ENCODE measurements around the gene OBI1.

DNA sequence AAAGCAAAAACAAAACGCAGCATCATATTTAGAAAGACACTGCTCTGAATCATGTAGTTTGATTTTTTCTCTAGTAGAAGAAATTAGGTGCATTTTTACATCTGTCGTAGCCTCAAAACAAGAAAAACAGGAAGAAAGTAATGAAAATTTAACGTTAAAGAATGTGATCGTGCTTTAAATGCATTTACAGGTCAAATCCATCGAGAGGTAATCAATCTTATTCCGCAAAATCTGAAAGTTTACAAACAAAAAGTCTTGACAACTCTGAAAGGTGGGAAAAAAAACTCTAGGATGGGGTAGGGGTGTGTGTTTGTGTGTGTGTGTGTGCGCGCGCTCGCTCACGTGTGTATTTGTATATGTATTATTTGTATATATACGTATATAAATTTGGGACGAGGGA, 65.8 kb downstream of the OBI1 start:
- TF ChIP-seq BRCA1 (IDR thresholded peaks at IDR 0.05) (no peak), BRCA1 (CRISPR knock-in tag; IDR thresholded peaks at IDR 0.05) (no peak), RFX5 (IDR thresholded peaks at IDR 0.05; ENCODE audit: low read depth, low read length) (no peak), POLR2AphosphoS5 (IDR thresholded peaks at IDR 0.05; ENCODE audit: control insufficient read depth, insufficient read depth, low read depth, low read length) (no peak), EP300 (IDR thresholded peaks at IDR 0.05; ENCODE audit: low read length) (no peak)
- TF ChIP-seq, protein P1, sequence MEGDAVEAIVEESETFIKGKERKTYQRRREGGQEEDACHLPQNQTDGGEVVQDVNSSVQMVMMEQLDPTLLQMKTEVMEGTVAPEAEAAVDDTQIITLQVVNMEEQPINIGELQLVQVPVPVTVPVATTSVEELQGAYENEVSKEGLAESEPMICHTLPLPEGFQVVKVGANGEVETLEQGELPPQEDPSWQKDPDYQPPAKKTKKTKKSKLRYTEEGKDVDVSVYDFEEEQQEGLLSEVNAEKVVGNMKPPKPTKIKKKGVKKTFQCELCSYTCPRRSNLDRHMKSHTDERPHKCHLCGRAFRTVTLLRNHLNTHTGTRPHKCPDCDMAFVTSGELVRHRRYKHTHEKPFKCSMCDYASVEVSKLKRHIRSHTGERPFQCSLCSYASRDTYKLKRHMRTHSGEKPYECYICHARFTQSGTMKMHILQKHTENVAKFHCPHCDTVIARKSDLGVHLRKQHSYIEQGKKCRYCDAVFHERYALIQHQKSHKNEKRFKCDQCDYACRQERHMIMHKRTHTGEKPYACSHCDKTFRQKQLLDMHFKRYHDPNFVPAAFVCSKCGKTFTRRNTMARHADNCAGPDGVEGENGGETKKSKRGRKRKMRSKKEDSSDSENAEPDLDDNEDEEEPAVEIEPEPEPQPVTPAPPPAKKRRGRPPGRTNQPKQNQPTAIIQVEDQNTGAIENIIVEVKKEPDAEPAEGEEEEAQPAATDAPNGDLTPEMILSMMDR (IDR thresholded peaks at IDR 0.05 in 2 of 3, conservative IDR thresholded peaks at IDR 0.05 in 1 of 3; ENCODE audit: insufficient read depth in 2 of 3, low read depth in 1 of 3, low read length in 3 of 3), result no peak

Data from K562 (cell line).